H1 (cell line): Measurements from ENCODE around the gene PARS2.

ENCODE experiments used
- BACH1 ChIP-seq: IDR thresholded peaks from 2 replicates; pipeline ENCODE4 v1.6.1; 2012; ENCODE audit warnings: low read length, improper control_type of control experiment
- CEBPB ChIP-seq: IDR thresholded peaks from 2 replicates; pipeline ENCODE4 v1.6.1; 2012; ENCODE audit warnings: low read depth, low read length
- EP300 ChIP-seq, 2 experiments: IDR thresholded peaks; 1 replicate in 1 of 2; 2 replicates in 1 of 2; pipeline ENCODE4 v1.6.1; 2011 to 2012; ENCODE audit warnings: low read depth in 2 of 2, low read length in 2 of 2, mild to moderate bottlenecking in 2 of 2, borderline replicate concordance in 1 of 2, inconsistent platforms in 1 of 2, moderate library complexity in 1 of 2
- EZH2 ChIP-seq: fragments of 200-600 bp; sonication (generic); IDR thresholded peaks from 2 replicates; pipeline ENCODE4 v1.7.1; 2012; ENCODE audit warnings: low read depth, mild to moderate bottlenecking, moderate library complexity, low read length, inconsistent platforms; ENCODE audit not compliant: severe bottlenecking
- GABPA ChIP-seq: IDR thresholded peaks from 2 replicates; pipeline ENCODE4 v1.6.1; 2011; ENCODE audit warnings: mild to moderate bottlenecking, low read length, moderate library complexity, borderline replicate concordance; ENCODE audit not compliant: insufficient read depth
- POLR2AphosphoS5 ChIP-seq: IDR thresholded peaks from 2 replicates; pipeline ENCODE4 v1.6.1; 2011; ENCODE audit warnings: low read depth, low read length
- RAD21 ChIP-seq, 2 experiments: IDR thresholded peaks in 1 of 2; conservative IDR thresholded peaks in 1 of 2; 2 replicates each; pipeline ENCODE4 v1.6.1; 2011; ENCODE audit warnings: low read depth in 2 of 2, low read length in 2 of 2, improper control_type of control experiment in 1 of 2, inconsistent platforms in 1 of 2, mild to moderate bottlenecking in 1 of 2, moderate library complexity in 1 of 2
- SIRT6 ChIP-seq: IDR thresholded peaks from one replicate; pipeline ENCODE4 v1.7.1; 2012; ENCODE audit warnings: low read length, inconsistent platforms
- TF ChIP-seq, protein P1 (sequence below), 3 experiments: IDR thresholded peaks; 1 replicate in 2 of 3; 2 replicates in 1 of 3; pipeline versions ENCODE4 v1.5.1 to v1.6.1; 2011; ENCODE audit warnings: low read length in 3 of 3, mild to moderate bottlenecking in 3 of 3, inconsistent platforms in 2 of 3, low read depth in 1 of 3, moderate library complexity in 1 of 3; ENCODE audit not compliant: insufficient read depth in 1 of 3; ENCODE audit errors: control extremely low read depth in 1 of 3
- TF ChIP-seq, protein P2 (sequence below): IDR thresholded peaks from 2 replicates; pipeline ENCODE4 v1.6.1; 2011; ENCODE audit warnings: low read depth, mild to moderate bottlenecking, low read length; ENCODE audit not compliant: insufficient read depth

DNA sequence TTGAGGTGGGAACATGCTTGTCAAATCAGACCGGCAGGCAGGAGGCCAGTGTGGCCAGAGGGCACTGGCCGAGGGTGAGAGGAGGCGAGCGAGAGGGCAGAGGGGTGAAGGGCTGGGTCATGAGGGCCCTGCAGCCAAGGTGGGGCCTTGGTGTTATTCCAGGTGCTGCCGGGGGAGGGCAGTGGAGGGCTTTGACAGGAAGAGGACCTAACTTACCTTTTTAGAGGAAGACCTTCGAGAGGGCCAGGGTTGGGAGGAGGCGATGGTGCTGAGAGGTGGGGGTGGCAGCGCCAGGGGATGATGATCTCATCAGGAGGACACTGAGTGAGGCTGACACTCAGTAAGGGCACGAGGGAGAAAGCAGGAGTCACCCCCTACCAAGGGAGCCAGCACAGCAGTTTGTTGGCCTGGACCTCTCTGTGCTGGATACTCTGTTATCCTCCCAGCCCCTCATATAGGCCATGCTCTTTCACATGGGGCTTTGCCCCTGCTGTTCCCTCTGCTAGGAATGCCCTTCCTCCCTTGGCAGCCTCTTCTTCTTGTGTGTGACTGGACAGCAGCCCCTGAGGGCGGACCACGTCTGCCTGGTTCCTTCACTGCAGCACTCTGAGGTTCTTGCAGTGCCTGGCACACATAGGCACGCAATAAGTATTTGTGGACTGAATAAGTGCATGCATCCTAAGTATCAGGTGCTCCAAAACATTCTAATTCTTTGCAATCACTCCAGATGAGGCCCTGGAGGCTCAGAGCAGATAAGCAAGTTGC is 44.3 kb upstream of the PARS2 start:
- TF ChIP-seq, protein P1, sequence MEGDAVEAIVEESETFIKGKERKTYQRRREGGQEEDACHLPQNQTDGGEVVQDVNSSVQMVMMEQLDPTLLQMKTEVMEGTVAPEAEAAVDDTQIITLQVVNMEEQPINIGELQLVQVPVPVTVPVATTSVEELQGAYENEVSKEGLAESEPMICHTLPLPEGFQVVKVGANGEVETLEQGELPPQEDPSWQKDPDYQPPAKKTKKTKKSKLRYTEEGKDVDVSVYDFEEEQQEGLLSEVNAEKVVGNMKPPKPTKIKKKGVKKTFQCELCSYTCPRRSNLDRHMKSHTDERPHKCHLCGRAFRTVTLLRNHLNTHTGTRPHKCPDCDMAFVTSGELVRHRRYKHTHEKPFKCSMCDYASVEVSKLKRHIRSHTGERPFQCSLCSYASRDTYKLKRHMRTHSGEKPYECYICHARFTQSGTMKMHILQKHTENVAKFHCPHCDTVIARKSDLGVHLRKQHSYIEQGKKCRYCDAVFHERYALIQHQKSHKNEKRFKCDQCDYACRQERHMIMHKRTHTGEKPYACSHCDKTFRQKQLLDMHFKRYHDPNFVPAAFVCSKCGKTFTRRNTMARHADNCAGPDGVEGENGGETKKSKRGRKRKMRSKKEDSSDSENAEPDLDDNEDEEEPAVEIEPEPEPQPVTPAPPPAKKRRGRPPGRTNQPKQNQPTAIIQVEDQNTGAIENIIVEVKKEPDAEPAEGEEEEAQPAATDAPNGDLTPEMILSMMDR (IDR thresholded peaks at IDR 0.05; ENCODE audit: control extremely low read depth in 1 of 3, insufficient read depth in 1 of 3, low read depth in 1 of 3, low read length in 3 of 3), result peak; percentile 21 to 70 (median 24); a peak in 3 of 4 replicates
- TF ChIP-seq, protein P2, sequence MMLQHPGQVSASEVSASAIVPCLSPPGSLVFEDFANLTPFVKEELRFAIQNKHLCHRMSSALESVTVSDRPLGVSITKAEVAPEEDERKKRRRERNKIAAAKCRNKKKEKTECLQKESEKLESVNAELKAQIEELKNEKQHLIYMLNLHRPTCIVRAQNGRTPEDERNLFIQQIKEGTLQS, result no peak
- TF ChIP-seq CEBPB, result no peak
- TF ChIP-seq EZH2, result no peak
- no peak for TF ChIP-seq GABPA
- no peak for TF ChIP-seq EP300 (IDR thresholded peaks at IDR 0.05; ENCODE audit: borderline replicate concordance in 1 of 2, low read depth in 2 of 2, low read length in 2 of 2)
- no peak for TF ChIP-seq BACH1
- no peak for TF ChIP-seq POLR2AphosphoS5
- no peak for TF ChIP-seq SIRT6
- peak; percentile 19 to 33; a peak in 1 of 4 replicates for TF ChIP-seq RAD21 (IDR thresholded peaks at IDR 0.05 in 1 of 2, conservative IDR thresholded peaks at IDR 0.05 in 1 of 2; ENCODE audit: low read depth in 2 of 2, low read length in 2 of 2)
